Breast epithelium (tissue), 4 donors: ENCODE results near the gene PLEKHD1. TPM values are rescaled to one million over a fixed set of nuclear protein-coding genes. Genes with fewer than 3 reads are reported as not detected.

Source experiments
- DNase-seq, 2 donors: peaks; one replicate each; pipeline ENCODE4 v3.0.0-alpha.2; 2019; ENCODE audit warnings: low spot score in 2 of 2
- H3K27ac ChIP-seq, 2 donors: fragments of 200-600 bp; sonication (generic) in 1 of 2; one replicate each; pipeline ENCODE4 v1.5.1; 2016 to 2019; ENCODE audit warnings: mild to moderate bottlenecking in 1 of 2
- H3K27me3 ChIP-seq, 2 donors: fragments of 200-600 bp; sonication (generic) in 1 of 2; one replicate each; pipeline versions ENCODE4 v1.5.1 to v1.6.0; 2017 to 2019; ENCODE audit warnings: control low read depth in 1 of 2, mild to moderate bottlenecking in 1 of 2
- H3K36me3 ChIP-seq: fragments of 200-600 bp; one replicate; pipeline ENCODE4 v1.5.1; 2019
- H3K4me1 ChIP-seq, 2 donors: fragments of 200-600 bp; sonication (generic); one replicate each; pipeline ENCODE4 v1.5.1; 2016 to 2019; ENCODE audit warnings: control low read depth in 1 of 2
- H3K4me3 ChIP-seq, 3 donors: fragments of 200-600 bp; sonication (generic); 1 replicate in 2 of 3; 2 replicates in 1 of 3; pipeline ENCODE4 v1.5.1; 2016 to 2019; ENCODE audit warnings: mild to moderate bottlenecking in 3 of 3, moderate library complexity in 2 of 3
- H3K9me3 ChIP-seq, 2 donors: fragments of 200-600 bp; sonication (generic) in 1 of 2; one replicate each; pipeline ENCODE4 v1.5.1; 2016 to 2019; ENCODE audit warnings: control low read depth in 1 of 2
- POLR2A ChIP-seq: fragments of 450-650 bp; IDR thresholded peaks from one replicate; pipeline ENCODE4 v1.6.1; 2016; ENCODE audit warnings: antibody characterized with exemption, mild to moderate bottlenecking, moderate library complexity
- POLR2AphosphoS5 ChIP-seq, 3 donors: sonication (generic); formaldehyde crosslinking; IDR thresholded peaks; one replicate each; pipeline ENCODE4 v1.6.1; 2017; ENCODE audit warnings: antibody characterized with exemption in 3 of 3
- intact Hi-C: fragments of 100-400 bp; cut with DNase I; formaldehyde crosslinking; loops from one replicate; pipeline ENCODE4 v1.15.1; 2023; ENCODE audit warnings: low total_unique reads
- total RNA-seq, 3 donors: library from RNA; depleted of rRNA; stranded (reverse); fragments of >200 nt; gene quantifications; one replicate each; pipeline ENCODE4 v1.1.0, GENCODE V29; 2016
- TF ChIP-seq, protein P1 (sequence below), 3 donors: fragments of 450-650 bp; IDR thresholded peaks; one replicate each; pipeline ENCODE4 v1.5.1; 2016 to 2017; ENCODE audit warnings: antibody characterized with exemption in 3 of 3, mild to moderate bottlenecking in 3 of 3, moderate library complexity in 3 of 3

Gene PLEKHD1
- total RNA-seq, 3 donors from 2014 or later = under 0.01 to 2.3 (median 2.0) TPM

DNA sequence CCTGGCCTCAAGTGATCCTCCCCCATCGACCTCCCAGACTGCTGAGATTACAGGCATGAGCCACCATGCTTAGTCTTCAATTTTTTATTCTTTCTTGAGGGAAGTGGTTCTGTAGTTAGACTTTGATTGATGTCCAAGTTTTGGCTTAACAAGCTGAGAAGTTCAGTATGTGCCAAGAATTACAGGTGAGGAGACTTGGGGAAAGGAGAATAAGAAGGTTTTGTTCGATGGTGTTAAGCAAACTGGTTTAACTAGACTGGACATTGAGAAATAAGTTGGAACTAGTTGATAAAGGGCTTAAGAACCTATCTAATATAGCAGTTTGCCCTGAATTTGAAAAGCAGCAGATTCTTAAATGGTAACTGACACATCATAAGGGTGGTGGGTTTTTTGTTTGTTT, 32.6 kb upstream of the PLEKHD1 start:
- H3K4me1 ChIP-seq = no peaks in the 10 kb centered on the region
- DNase-seq = no peak
- no peaks in the 10 kb centered on the region for H3K27me3 ChIP-seq
- no peak overlapping the region for H3K4me3 ChIP-seq
- no peak overlapping the region for H3K27ac ChIP-seq
- intact Hi-C loops = no loop called here
- H3K9me3 ChIP-seq = no peaks in the 10 kb centered on the region
- TF ChIP-seq POLR2AphosphoS5 (IDR thresholded peaks at IDR 0.05) = no peak
- TF ChIP-seq, protein P1, sequence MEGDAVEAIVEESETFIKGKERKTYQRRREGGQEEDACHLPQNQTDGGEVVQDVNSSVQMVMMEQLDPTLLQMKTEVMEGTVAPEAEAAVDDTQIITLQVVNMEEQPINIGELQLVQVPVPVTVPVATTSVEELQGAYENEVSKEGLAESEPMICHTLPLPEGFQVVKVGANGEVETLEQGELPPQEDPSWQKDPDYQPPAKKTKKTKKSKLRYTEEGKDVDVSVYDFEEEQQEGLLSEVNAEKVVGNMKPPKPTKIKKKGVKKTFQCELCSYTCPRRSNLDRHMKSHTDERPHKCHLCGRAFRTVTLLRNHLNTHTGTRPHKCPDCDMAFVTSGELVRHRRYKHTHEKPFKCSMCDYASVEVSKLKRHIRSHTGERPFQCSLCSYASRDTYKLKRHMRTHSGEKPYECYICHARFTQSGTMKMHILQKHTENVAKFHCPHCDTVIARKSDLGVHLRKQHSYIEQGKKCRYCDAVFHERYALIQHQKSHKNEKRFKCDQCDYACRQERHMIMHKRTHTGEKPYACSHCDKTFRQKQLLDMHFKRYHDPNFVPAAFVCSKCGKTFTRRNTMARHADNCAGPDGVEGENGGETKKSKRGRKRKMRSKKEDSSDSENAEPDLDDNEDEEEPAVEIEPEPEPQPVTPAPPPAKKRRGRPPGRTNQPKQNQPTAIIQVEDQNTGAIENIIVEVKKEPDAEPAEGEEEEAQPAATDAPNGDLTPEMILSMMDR (IDR thresholded peaks at IDR 0.05) = no peak
- TF ChIP-seq POLR2A = no peak
- H3K36me3 ChIP-seq = no peaks in the 10 kb centered on the region

DNA sequence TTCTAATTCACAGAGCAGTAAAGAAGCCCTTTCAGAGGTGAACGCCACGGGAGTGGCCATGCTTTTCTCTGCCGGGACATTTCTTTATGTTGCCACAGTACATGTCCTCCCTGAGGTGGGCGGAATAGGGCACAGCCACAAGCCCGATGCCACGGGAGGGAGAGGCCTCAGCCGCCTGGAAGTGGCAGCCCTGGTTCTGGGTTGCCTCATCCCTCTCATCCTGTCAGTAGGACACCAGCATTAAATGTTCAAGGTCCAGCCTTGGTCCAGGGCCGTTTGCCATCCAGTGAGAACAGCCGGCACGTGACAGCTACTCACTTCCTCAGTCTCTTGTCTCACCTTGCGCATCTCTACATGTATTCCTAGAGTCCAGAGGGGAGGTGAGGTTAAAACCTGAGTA, 26.2 kb upstream of the PLEKHD1 start:
- TF ChIP-seq, protein P1 (IDR thresholded peaks at IDR 0.05) = no peak
- TF ChIP-seq POLR2AphosphoS5 (IDR thresholded peaks at IDR 0.05) = no peak
- no peak for TF ChIP-seq POLR2A
- H3K4me3 ChIP-seq = no peak overlapping the region
- intact Hi-C loops = no loop called here
- peaks cover 9% of the 10 kb centered on the region for H3K36me3 ChIP-seq
- H3K4me1 ChIP-seq = no peaks in the 10 kb centered on the region
- H3K9me3 ChIP-seq = no peaks in the 10 kb centered on the region
- H3K27ac ChIP-seq = no peak overlapping the region
- DNase-seq = no peak
- H3K27me3 ChIP-seq = no peaks in the 10 kb centered on the region

DNA sequence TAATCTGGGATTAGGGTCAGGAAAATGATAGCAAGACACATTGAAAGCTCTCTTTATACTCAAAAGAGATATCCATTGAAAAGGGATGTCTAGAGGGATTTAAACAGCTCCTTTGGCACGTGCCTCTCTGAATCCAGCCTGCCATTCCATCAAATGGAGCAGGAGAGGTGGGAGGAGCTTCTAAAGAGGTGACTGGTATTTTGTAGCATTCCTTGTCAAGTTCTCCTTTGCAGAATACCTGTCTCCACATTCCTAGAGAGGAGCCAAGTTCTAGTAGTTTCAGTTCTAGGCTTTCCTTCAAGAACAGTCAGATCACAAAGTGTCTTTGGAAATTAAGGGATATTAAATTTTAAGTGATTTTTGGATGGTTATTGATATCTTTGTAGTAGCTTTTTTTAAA, 25.4 kb upstream of the PLEKHD1 start:
- Histone ChIP-seq H3K36me3 (peaks cover 9% of the 10 kb centered on the region), H3K27ac (no peak overlapping the region), H3K4me1 (no peaks in the 10 kb centered on the region), H3K27me3 (no peaks in the 10 kb centered on the region), H3K4me3 (no peak overlapping the region), H3K9me3 (no peaks in the 10 kb centered on the region)
- DNase-seq = no peak
- no peak for TF ChIP-seq POLR2AphosphoS5 (IDR thresholded peaks at IDR 0.05)
- no peak for TF ChIP-seq POLR2A
- TF ChIP-seq, protein P1 (IDR thresholded peaks at IDR 0.05) = no peak
- intact Hi-C loops = no loop called here

DNA sequence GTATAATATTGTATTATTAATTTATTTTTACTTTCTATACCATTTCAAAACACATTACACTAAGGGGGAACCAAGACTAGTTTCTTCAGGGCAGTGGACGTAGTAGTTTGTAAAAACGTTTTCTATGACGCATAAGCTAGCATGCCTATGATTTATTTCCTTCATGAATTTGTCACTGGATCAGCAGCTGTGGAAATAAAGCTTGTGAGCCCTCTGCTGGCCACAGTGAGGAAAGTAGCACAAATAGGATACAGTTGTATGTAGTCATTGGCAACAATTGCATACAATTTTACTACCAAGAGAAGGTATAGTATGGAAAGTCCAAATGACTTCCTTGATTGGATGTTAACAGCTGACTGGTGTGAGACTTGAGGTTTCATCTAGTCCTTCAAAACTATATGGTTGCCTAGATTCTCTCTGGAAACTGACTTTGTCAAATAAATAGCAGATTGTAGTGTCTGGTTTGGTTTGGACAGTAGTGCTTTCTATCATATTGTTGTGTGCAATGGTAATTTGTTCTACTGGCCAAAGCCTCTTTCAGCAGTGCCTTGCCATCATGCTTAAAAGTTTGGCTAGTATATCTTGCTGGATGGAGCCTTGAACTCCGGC, 24.3 kb upstream of the PLEKHD1 start:
- Histone ChIP-seq H3K4me1 (no peaks in the 10 kb centered on the region), H3K27me3 (no peaks in the 10 kb centered on the region), H3K9me3 (no peaks in the 10 kb centered on the region), H3K36me3 (peaks cover 9% of the 10 kb centered on the region), H3K4me3 (no peak overlapping the region), H3K27ac (no peak overlapping the region)
- peak; percentile 51 to 59 for DNase-seq
- intact Hi-C loops = loop anchor here (10.0 kb wide), 1 partner anchor 215 kb away; no protein-coding TSS in a partner anchor
- TF ChIP-seq POLR2AphosphoS5 (IDR thresholded peaks at IDR 0.05) = peak in 1 of 3 donors; percentile 41
- TF ChIP-seq, protein P1 (IDR thresholded peaks at IDR 0.05) = peak; percentile 70 to 89 (median 84)
- no peak for TF ChIP-seq POLR2A

DNA sequence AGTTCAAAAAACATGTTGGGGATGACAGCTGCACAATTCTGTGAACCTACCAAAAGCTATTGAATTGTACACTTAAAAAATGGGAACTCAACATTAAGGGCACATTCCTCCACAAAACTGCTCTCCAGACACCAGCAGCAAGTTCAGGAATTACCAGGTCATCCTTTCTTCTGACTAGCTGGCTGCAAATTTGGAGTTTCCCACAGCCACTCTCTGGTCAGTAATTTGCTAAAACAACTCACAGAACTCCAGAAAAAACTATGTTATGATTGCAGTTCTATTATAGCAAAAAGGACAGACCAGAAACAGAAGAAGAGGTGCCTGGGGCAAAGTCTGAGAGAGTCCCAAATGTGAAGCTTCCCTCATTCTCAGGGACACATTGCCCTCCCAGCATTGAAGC, 20.1 kb upstream of the PLEKHD1 start:
- H3K27me3 ChIP-seq = no peaks in the 10 kb centered on the region
- no peak overlapping the region for H3K27ac ChIP-seq
- TF ChIP-seq, protein P1 (IDR thresholded peaks at IDR 0.05) = no peak
- TF ChIP-seq POLR2A (no peak), POLR2AphosphoS5 (IDR thresholded peaks at IDR 0.05) (no peak)
- no peaks in the 10 kb centered on the region for H3K9me3 ChIP-seq
- intact Hi-C loops = loop anchor here (10.0 kb wide), 1 partner anchor 220 kb away; no protein-coding TSS in a partner anchor
- no peak overlapping the region for H3K4me3 ChIP-seq
- no peaks in the 10 kb centered on the region for H3K4me1 ChIP-seq
- peaks cover 9% of the 10 kb centered on the region for H3K36me3 ChIP-seq
- DNase-seq = no peak
